Thyroid gland (tissue), 4 donors: Measurements from ENCODE around the gene HLA-DQB2. TPM values are rescaled to one million over a fixed set of nuclear protein-coding genes. Genes with fewer than 3 reads are reported as not detected.

Experiments
- DNase-seq, 2 donors: peaks; one replicate each; pipeline ENCODE4 v3.0.0-alpha.2; 2019
- H3K27ac ChIP-seq, 3 donors: fragments of 200-600 bp; sonication (generic); 1 replicate in 2 of 3; 2 replicates in 1 of 3; pipeline ENCODE4 v1.5.1; 2016 to 2019; ENCODE audit warnings: mild to moderate bottlenecking in 1 of 3, moderate library complexity in 1 of 3
- H3K27me3 ChIP-seq: fragments of 200-600 bp; sonication (generic); one replicate; pipeline ENCODE4 v1.5.1; 2019
- H3K36me3 ChIP-seq, 2 donors: fragments of 200-600 bp; sonication (generic); one replicate each; pipeline ENCODE4 v1.5.1; 2016 to 2019
- H3K4me1 ChIP-seq, 2 donors: fragments of 200-600 bp; sonication (generic); one replicate each; pipeline ENCODE4 v1.5.1; 2017 to 2019
- H3K4me3 ChIP-seq, 3 donors: fragments of 200-600 bp; sonication (generic); replicated peaks in 1 of 3; 1 replicate in 2 of 3; 2 replicates in 1 of 3; pipeline ENCODE4 v1.5.1; 2016; ENCODE audit warnings: mild to moderate bottlenecking in 1 of 3
- H3K9me3 ChIP-seq: fragments of 200-600 bp; sonication (generic); one replicate; pipeline ENCODE4 v1.5.1; 2017
- POLR2A ChIP-seq, 2 donors: fragments of 450-650 bp; IDR thresholded peaks; one replicate each; pipeline ENCODE4 v1.6.1; 2017; ENCODE audit warnings: antibody characterized with exemption in 2 of 2, mild to moderate bottlenecking in 2 of 2, moderate library complexity in 1 of 2
- WGBS, 2 donors: methylation state at CpG; one replicate each; pipeline ENCODE4 v1.1.5; 2017; 5-methylcytosine and 5-hydroxymethylcytosine counted together
- intact Hi-C: fragments of 100-400 bp; cut with DNase I; formaldehyde crosslinking; loops from one replicate; pipeline ENCODE4 v1.15.1; 2023
- total RNA-seq, 4 donors: library from RNA; depleted of rRNA; stranded (reverse); fragments of >200 nt; gene quantifications; one replicate each; pipeline ENCODE4 v1.2.3, GENCODE V29; 2016
- TF ChIP-seq, protein P1 (sequence below), 6 experiments: fragments of 200-600 bp in 3 of 6; fragments of 450-650 bp in 3 of 6; sonication (generic) in 3 of 6; IDR thresholded peaks; one replicate each; pipeline ENCODE4 v1.5.1; 2016 to 2019; ENCODE audit warnings: antibody characterized with exemption in 6 of 6, mild to moderate bottlenecking in 2 of 6, inconsistent platforms in 1 of 6, moderate library complexity in 1 of 6

Gene HLA-DQB2
- total RNA-seq, 4 donors from 2014 or later: 0.22 to 2.6 TPM; not detected in 2

DNA sequence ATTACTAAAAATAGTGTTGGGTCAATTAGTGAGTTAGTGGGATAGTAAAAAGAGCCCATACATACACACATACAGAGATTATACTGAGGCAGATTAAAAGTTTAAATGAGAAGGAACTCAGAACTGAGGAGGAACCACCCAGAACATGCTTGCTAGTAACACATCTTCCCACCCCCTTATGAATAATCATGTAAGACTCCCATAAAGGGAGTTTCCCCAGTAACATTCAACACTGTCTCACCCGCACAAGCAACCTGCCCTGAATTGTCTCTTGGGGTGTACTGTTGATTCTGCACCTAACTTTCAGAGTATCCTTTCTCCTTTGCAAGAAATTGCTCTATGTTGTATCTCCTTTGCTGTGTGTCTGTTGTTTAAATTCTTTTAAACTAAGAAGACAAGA is 11.1 kb upstream of the HLA-DQB2 start:
- Histone ChIP-seq H3K4me3 (no peak overlapping the region), H3K4me1 (no peaks in the 10 kb centered on the region), H3K36me3 (no peaks in the 10 kb centered on the region), H3K27me3 (no peaks in the 10 kb centered on the region), H3K9me3 (no peaks in the 10 kb centered on the region), H3K27ac (no peak overlapping the region)
- 67 to 78% methylated on average over 1 of the region's 1 CpG for WGBS, 2 donors
- no peak for TF ChIP-seq POLR2A (IDR thresholded peaks at IDR 0.05)
- TF ChIP-seq, protein P1, sequence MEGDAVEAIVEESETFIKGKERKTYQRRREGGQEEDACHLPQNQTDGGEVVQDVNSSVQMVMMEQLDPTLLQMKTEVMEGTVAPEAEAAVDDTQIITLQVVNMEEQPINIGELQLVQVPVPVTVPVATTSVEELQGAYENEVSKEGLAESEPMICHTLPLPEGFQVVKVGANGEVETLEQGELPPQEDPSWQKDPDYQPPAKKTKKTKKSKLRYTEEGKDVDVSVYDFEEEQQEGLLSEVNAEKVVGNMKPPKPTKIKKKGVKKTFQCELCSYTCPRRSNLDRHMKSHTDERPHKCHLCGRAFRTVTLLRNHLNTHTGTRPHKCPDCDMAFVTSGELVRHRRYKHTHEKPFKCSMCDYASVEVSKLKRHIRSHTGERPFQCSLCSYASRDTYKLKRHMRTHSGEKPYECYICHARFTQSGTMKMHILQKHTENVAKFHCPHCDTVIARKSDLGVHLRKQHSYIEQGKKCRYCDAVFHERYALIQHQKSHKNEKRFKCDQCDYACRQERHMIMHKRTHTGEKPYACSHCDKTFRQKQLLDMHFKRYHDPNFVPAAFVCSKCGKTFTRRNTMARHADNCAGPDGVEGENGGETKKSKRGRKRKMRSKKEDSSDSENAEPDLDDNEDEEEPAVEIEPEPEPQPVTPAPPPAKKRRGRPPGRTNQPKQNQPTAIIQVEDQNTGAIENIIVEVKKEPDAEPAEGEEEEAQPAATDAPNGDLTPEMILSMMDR (IDR thresholded peaks at IDR 0.05): no peak
- DNase-seq: no peak
- intact Hi-C loops: no loop called here

DNA sequence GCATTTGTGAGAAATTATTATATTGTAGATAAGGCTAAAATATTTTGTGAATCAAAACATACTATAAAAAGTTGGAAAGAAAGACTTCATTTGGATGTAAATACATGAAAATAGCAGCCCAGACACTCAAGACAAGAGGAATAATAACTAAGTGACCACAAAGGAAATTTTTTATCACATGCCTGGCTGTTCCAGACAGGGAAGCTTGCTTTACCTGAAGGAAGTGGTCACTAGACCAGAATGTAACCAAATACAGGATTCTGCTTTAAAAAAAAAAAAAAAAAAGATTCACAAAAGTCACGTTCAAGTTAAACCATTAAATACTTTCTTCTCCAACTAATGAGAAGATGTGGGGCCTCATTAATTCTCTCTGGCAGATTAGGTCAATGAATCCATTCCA is 9.3 kb upstream of the HLA-DQB2 start:
- WGBS, 2 donors: 41 to 49% methylated on average over 1 of the region's 1 CpG
- TF ChIP-seq, protein P1 (IDR thresholded peaks at IDR 0.05): no peak
- TF ChIP-seq POLR2A (IDR thresholded peaks at IDR 0.05): no peak
- H3K4me1 ChIP-seq: no peaks in the 10 kb centered on the region
- H3K9me3 ChIP-seq: no peaks in the 10 kb centered on the region
- DNase-seq: no peak
- H3K36me3 ChIP-seq: no peaks in the 10 kb centered on the region
- no peak overlapping the region for H3K4me3 ChIP-seq
- intact Hi-C loops: no loop called here
- H3K27me3 ChIP-seq: no peaks in the 10 kb centered on the region
- no peak overlapping the region for H3K27ac ChIP-seq

DNA sequence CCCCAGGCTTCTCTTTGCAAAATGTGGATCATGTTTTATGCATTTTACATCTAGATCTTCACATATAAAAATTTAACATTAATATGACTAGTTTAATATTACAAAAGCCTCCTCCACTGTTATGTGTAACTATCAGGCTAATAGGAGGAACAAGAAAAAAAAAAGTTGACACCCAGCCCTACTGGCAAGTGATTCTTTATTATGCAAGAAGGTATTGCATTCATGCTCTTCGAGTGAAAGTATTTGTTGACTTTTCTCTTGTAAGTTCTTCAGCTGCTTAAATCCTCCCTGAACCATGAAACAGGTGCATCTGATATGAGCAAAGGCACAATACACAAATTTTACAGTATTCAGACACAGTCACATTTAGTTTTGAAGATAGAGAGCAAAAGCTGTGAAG is 716 bp upstream of the HLA-DQB2 start:
- no peak for DNase-seq
- no peaks in the 10 kb centered on the region for H3K27me3 ChIP-seq
- H3K36me3 ChIP-seq: no peaks in the 10 kb centered on the region
- 21 to 23% methylated on average over 1 of the region's 1 CpG for WGBS, 2 donors
- no peak for TF ChIP-seq POLR2A (IDR thresholded peaks at IDR 0.05)
- TF ChIP-seq, protein P1 (IDR thresholded peaks at IDR 0.05): no peak
- H3K4me1 ChIP-seq: no peaks in the 10 kb centered on the region
- H3K4me3 ChIP-seq: no peak overlapping the region
- no peaks in the 10 kb centered on the region for H3K9me3 ChIP-seq
- intact Hi-C loops: no loop called here
- H3K27ac ChIP-seq: no peak overlapping the region

DNA sequence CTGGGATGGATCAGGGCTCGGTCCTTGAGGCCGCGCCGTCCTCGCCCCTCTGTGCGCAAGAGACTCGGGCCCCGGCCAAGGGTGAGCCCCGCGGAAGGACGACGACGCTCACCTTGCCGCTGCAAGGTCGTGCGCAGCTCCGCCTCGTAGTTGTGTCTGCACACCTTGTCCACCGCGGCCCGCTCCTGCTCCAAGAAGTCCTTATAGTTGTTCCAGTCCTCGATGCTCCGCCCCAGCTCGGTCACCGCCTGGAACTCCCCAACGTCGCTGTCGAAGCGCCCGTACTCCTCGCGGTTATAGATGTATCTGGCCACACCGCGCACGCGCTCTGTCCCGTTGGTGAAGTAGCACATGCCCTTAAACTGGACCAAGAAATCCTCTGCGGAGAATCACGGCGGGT is 1.8 kb downstream of the HLA-DQB2 start:
- Histone ChIP-seq H3K4me3 (no peak overlapping the region), H3K27me3 (no peaks in the 10 kb centered on the region), H3K4me1 (no peaks in the 10 kb centered on the region), H3K27ac (no peak overlapping the region), H3K36me3 (no peaks in the 10 kb centered on the region), H3K9me3 (no peaks in the 10 kb centered on the region)
- 69 to 71% methylated on average over 38 to 40 of the region's 40 CpGs for WGBS, 2 donors
- intact Hi-C loops: no loop called here
- TF ChIP-seq POLR2A (IDR thresholded peaks at IDR 0.05): no peak
- TF ChIP-seq, protein P1 (IDR thresholded peaks at IDR 0.05): no peak
- no peak for DNase-seq

DNA sequence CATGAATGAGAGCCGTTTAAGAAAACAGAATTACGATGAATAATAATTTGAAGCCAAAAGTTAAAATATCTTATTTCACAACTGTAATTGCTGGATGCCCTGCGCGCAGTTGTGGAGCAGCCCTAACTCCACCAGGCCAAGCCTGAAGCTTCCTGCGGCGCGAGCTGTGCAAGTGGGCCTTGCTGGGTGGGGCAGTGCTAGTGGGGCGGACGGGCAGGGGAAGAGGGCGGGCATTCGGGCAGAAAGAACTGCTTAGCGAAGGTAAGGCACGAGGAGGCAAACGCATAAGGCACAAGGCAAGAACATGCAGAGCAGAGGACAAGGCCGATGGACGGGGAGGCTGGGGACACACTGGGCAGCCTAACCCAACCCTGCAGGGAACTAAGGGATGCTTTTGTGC is 2.3 kb downstream of the HLA-DQB2 start:
- intact Hi-C loops: no loop called here
- Histone ChIP-seq H3K9me3 (no peaks in the 10 kb centered on the region), H3K4me1 (no peaks in the 10 kb centered on the region), H3K27me3 (no peaks in the 10 kb centered on the region), H3K4me3 (no peak overlapping the region), H3K36me3 (no peaks in the 10 kb centered on the region), H3K27ac (no peak overlapping the region)
- DNase-seq: no peak
- no peak for TF ChIP-seq POLR2A (IDR thresholded peaks at IDR 0.05)
- TF ChIP-seq, protein P1 (IDR thresholded peaks at IDR 0.05): no peak
- 78 to 83% methylated on average over 16 of the region's 16 CpGs for WGBS, 2 donors
